Stomach (tissue), 9 donors: ENCODE measurements around the gene CP. TPM values are rescaled to one million over a fixed set of nuclear protein-coding genes. Genes with fewer than 3 reads are reported as not detected.
A peak's percentile ranks its signal among the peaks of the same experiment; 100 is the strongest.

Source experiments
- DNase-seq, 2 donors: peaks; one replicate each; pipeline versions ENCODE4 v3.0.0 to v3.0.0-alpha.2; 2013 to 2019
- H3K27ac ChIP-seq, 5 donors: fragments of 200-600 bp in 4 of 5; sonication (generic) in 4 of 5; one replicate each; pipeline ENCODE4 v1.5.1; 2013 to 2019; ENCODE audit warnings: mild to moderate bottlenecking in 1 of 5, moderate library complexity in 1 of 5
- H3K27me3 ChIP-seq, 3 donors: fragments of 200-600 bp; sonication (generic); one replicate each; pipeline ENCODE4 v1.5.1; 2017 to 2019; ENCODE audit warnings: mixed run types in 1 of 3
- H3K36me3 ChIP-seq, 4 donors: fragments of 200-600 bp; sonication (generic); 1 replicate in 3 of 4; 2 replicates in 1 of 4; pipeline ENCODE4 v1.5.1; 2016 to 2019
- H3K4me1 ChIP-seq, 4 donors: fragments of 200-600 bp; sonication (generic); one replicate each; pipeline ENCODE4 v1.5.1; 2016 to 2019
- H3K4me3 ChIP-seq, 4 donors: fragments of 200-600 bp; sonication (generic) in 3 of 4; one replicate each; pipeline ENCODE4 v1.5.1; 2016 to 2019; ENCODE audit warnings: mild to moderate bottlenecking in 1 of 4
- H3K9me3 ChIP-seq, 4 donors: fragments of 200-600 bp; sonication (generic); one replicate each; pipeline ENCODE4 v1.5.1; 2016 to 2019
- CTCF ChIP-seq, 7 experiments: fragments of 450-650 bp in 4 of 7; fragments of 200-600 bp in 3 of 7; sonication (generic) in 3 of 7; IDR thresholded peaks; one replicate each; pipeline ENCODE4 v1.5.1; 2016 to 2019; ENCODE audit warnings: antibody characterized with exemption in 7 of 7, control low read depth in 2 of 7, mild to moderate bottlenecking in 1 of 7
- EP300 ChIP-seq: sonication (generic); formaldehyde crosslinking; IDR thresholded peaks from one replicate; pipeline ENCODE4 v1.6.1; 2017; ENCODE audit warnings: antibody characterized with exemption
- POLR2A ChIP-seq, 4 donors: fragments of 450-650 bp; IDR thresholded peaks; one replicate each; pipeline ENCODE4 v1.6.1; 2016; ENCODE audit warnings: antibody characterized with exemption in 4 of 4, control low read depth in 2 of 4, mild to moderate bottlenecking in 1 of 4, moderate library complexity in 1 of 4
- POLR2AphosphoS5 ChIP-seq, 3 donors: sonication (generic); formaldehyde crosslinking; IDR thresholded peaks; one replicate each; pipeline ENCODE4 v1.6.1; 2016; ENCODE audit warnings: antibody characterized with exemption in 3 of 3
- WGBS, 5 donors: extraction: QIAGEN DNeasy Blood & Tissue Kit in 3 of 5; methylation state at CpG; one replicate each; pipeline versions ENCODE4 v1.1.5 to v1.1.7; 2013 to 2018; 5-methylcytosine and 5-hydroxymethylcytosine counted together
- intact Hi-C: fragments of 100-400 bp; cut with DNase I; formaldehyde crosslinking; loops from one replicate; pipeline ENCODE4 v1.15.1; 2023; ENCODE audit warnings: low total_unique reads
- polyA plus RNA-seq, 3 donors: library from polyadenylated mRNA; stranded (reverse); fragments of 200-250 nt; gene quantifications; one replicate each; pipeline ENCODE4 v1.2.3, GENCODE V29; 2013
- total RNA-seq, 5 donors: library from RNA; depleted of rRNA; stranded (reverse); fragments of >200 nt; gene quantifications; one replicate each; pipeline versions ENCODE4 v1.1.0 to v1.2.3, GENCODE V29; 2014 to 2016
- donor health status: healthy with polysubstance abuse.
- donor health status: Bipolar disorder and iron deficiency.
- donor health status: healthy.

CP gene
- total and polyA plus RNA-seq, 8 donors, result 0.46 to 15.4 (median 5.1) TPM; not detected in 2

GRCh38 chr3:149234671-149235245 lies 13.1 kb upstream of the CP start:
- Histone ChIP-seq H3K9me3 (no peaks in the 10 kb centered on the region), H3K4me3 (no peak overlapping the region)

GRCh38 chr3:149233323-149233722 lies 11.7 kb upstream of the CP start:
- WGBS, 5 donors, result 80 to 90% (median 87%) methylated on average over 4 of the region's 4 CpGs
- Histone ChIP-seq H3K9me3 (no peaks in the 10 kb centered on the region), H3K4me1 (peaks cover 0 to 12% (median 6%) of the 10 kb centered on the region in 4 donors), H3K4me3 (no peak overlapping the region), H3K27ac (no peak overlapping the region), H3K27me3 (no peaks in the 10 kb centered on the region), H3K36me3 (no peaks in the 10 kb centered on the region)
- no peak for DNase-seq
- intact Hi-C loops, result no loop called here
- TF ChIP-seq POLR2A (IDR thresholded peaks at IDR 0.05) (no peak), CTCF (IDR thresholded peaks at IDR 0.05) (no peak), EP300 (no peak), POLR2AphosphoS5 (IDR thresholded peaks at IDR 0.05) (no peak)

More at GRCh38 chr3:149234671-149235245, 13.1 kb upstream of the CP start:
- Histone ChIP-seq H3K27ac (no peak overlapping the region), H3K36me3 (no peaks in the 10 kb centered on the region), H3K4me1 (peaks cover 0 to 12% (median 6%) of the 10 kb centered on the region in 4 donors), H3K27me3 (no peaks in the 10 kb centered on the region)
- 29 to 48% (median 36%) methylated on average over 5 of the region's 5 CpGs for WGBS, 5 donors
- TF ChIP-seq POLR2AphosphoS5 (IDR thresholded peaks at IDR 0.05) (no peak), EP300 (no peak), POLR2A (IDR thresholded peaks at IDR 0.05) (no peak), CTCF (IDR thresholded peaks at IDR 0.05) (no peak)
- intact Hi-C loops, result no loop called here
- DNase-seq, result peak in 1 of 2 donors; percentile 42

GRCh38 chr3:149231871-149232270 lies 10.2 kb upstream of the CP start:
- Histone ChIP-seq H3K27me3 (no peaks in the 10 kb centered on the region), H3K4me3 (no peak overlapping the region), H3K27ac (no peak overlapping the region), H3K4me1 (peaks cover 0 to 12% (median 6%) of the 10 kb centered on the region in 4 donors), H3K36me3 (no peaks in the 10 kb centered on the region), H3K9me3 (no peaks in the 10 kb centered on the region)
- intact Hi-C loops, result no loop called here
- TF ChIP-seq POLR2AphosphoS5 (IDR thresholded peaks at IDR 0.05) (no peak), POLR2A (IDR thresholded peaks at IDR 0.05) (no peak), CTCF (IDR thresholded peaks at IDR 0.05) (no peak), EP300 (no peak)
- no peak for DNase-seq
- 72 to 80% (median 75%) methylated on average over 2 of the region's 2 CpGs for WGBS, 5 donors

- no peak for DNase-seq
- H3K27me3 ChIP-seq, result no peaks in the 10 kb centered on the region
- intact Hi-C loops, result no loop called here
- TF ChIP-seq EP300 (no peak), POLR2A (IDR thresholded peaks at IDR 0.05) (no peak), POLR2AphosphoS5 (IDR thresholded peaks at IDR 0.05) (no peak), CTCF (IDR thresholded peaks at IDR 0.05) (no peak)
- no peaks in the 10 kb centered on the region for H3K36me3 ChIP-seq
- no peaks in the 10 kb centered on the region for H3K9me3 ChIP-seq
- H3K4me1 ChIP-seq, result peaks cover 0 to 15% (median 7%) of the 10 kb centered on the region in 4 donors
- 86 to 97% (median 93%) methylated on average over 5 of the region's 5 CpGs for WGBS, 5 donors
- H3K27ac ChIP-seq, result no peak overlapping the region
- no peak overlapping the region for H3K4me3 ChIP-seq
These were observed 6.1 kb upstream of the CP start for GRCh38 chr3:149227591-149228268.
